Measurements from ENCODE around the gene GSG1L.
"Not testable (repeated sequence)": the region's sequence is repeated elsewhere in the genome, so short reads cannot be mapped to it uniquely, and the experiment has no call there.

Gene GSG1L

GRCh38 chr16:27945233-27945973 is 118.1 kb downstream of the GSG1L start:
- no peak for DNase-seq (ENCODE audit: low spot score)

GRCh38 chr16:27943766-27944165 is 119.7 kb downstream of the GSG1L start:
- DNase-seq (ENCODE audit: low spot score) = no peak

GRCh38 chr16:27942071-27942470 is 121.4 kb downstream of the GSG1L start:
- not testable (repeated sequence) for DNase-seq (ENCODE audit: low spot score)

GRCh38 chr16:27935076-27935475 is 128.4 kb downstream of the GSG1L start:
- DNase-seq (ENCODE audit: low spot score) = no peak

GRCh38 chr16:27932542-27933135 is 130.9 kb downstream of the GSG1L start:
- DNase-seq (ENCODE audit: low spot score) = no peak

GRCh38 chr16:27929818-27930217 is 133.7 kb downstream of the GSG1L start:
- no peak for DNase-seq (ENCODE audit: low spot score)

- no peak for DNase-seq (ENCODE audit: low spot score)
These were observed 135.0 kb downstream of the GSG1L start for GRCh38 chr16:27928542-27928941.

- DNase-seq (ENCODE audit: low spot score) = no peak
These were observed 136.1 kb downstream of the GSG1L start for GRCh38 chr16:27927266-27927901.

- no peak for DNase-seq (ENCODE audit: low spot score)
These were observed 137.9 kb downstream of the GSG1L start for GRCh38 chr16:27925612-27926011.

GRCh38 chr16:27924411-27925118 is 138.9 kb downstream of the GSG1L start:
- no peak for DNase-seq (ENCODE audit: low spot score)

GRCh38 chr16:27923751-27924150 is 139.8 kb downstream of the GSG1L start:
- DNase-seq (ENCODE audit: low spot score) = no peak

GRCh38 chr16:27922433-27922832 is 141.1 kb downstream of the GSG1L start:
- no peak for DNase-seq (ENCODE audit: low spot score)

- DNase-seq (ENCODE audit: low spot score) = no peak
These were observed 142.4 kb downstream of the GSG1L start for GRCh38 chr16:27921134-27921533.

- no peak for DNase-seq (ENCODE audit: low spot score)
These were observed 143.1 kb downstream of the GSG1L start for GRCh38 chr16:27920391-27920891.

- DNase-seq (ENCODE audit: low spot score) = no peak
These were observed 144.8 kb downstream of the GSG1L start for GRCh38 chr16:27918755-27919154.

GRCh38 chr16:27917949-27918348 is 145.6 kb downstream of the GSG1L start:
- no peak for DNase-seq (ENCODE audit: low spot score)

GRCh38 chr16:27911486-27911885 is 152.0 kb downstream of the GSG1L start:
- DNase-seq (ENCODE audit: low spot score) = no peak

- no peak for DNase-seq (ENCODE audit: low spot score)
These were observed 156.0 kb downstream of the GSG1L start for GRCh38 chr16:27907457-27907972.

GRCh38 chr16:27906883-27907282 is 156.6 kb downstream of the GSG1L start:
- DNase-seq (ENCODE audit: low spot score) = no peak

- DNase-seq (ENCODE audit: low spot score) = no peak
These were observed 160.4 kb downstream of the GSG1L start for GRCh38 chr16:27903046-27903655.

- DNase-seq (ENCODE audit: low spot score) = no peak
These were observed 161.0 kb downstream of the GSG1L start for GRCh38 chr16:27902551-27902950.

- no peak for DNase-seq (ENCODE audit: low spot score)
These were observed 161.6 kb downstream of the GSG1L start for GRCh38 chr16:27901956-27902355.
